Endothelial cell of umbilical vein (primary cell): ENCODE data around the gene KIAA1755. TPM values are rescaled to one million over a fixed set of nuclear protein-coding genes. Genes with fewer than 3 reads are reported as not detected.

ENCODE experiments used
- BruUV-seq: library from RNA; stranded (reverse); fragments of 400-500 nt; replicated peaks from 2 replicates; lab custom pipeline; 2021; lab: Mats Ljungman, UMichigan
- CTCF ChIA-PET: fragments of 300-600, 350-600 bp; sonication (Branson Sonifier 250); formaldehyde crosslinking; loops from one replicate; lab custom pipeline; 2021; ENCODE audit warnings: antibody characterized with exemption, inconsistent platforms; lab: Charles Lee
- POLR2A ChIA-PET: fragments of 300-600, 350-600 bp; sonication (Branson Sonifier 250); formaldehyde crosslinking; loops from one replicate; lab custom pipeline; 2021; ENCODE audit warnings: antibody characterized with exemption, inconsistent platforms; lab: Charles Lee
- DNase-seq: peaks from one replicate; pipeline ENCODE4 v3.0.0-alpha.2; 2011; ENCODE audit warnings: low read depth, low spot score
- FAIRE-seq: peaks from 2 replicates; lab custom pipeline; 2011; peaks lifted over from hg19 to GRCh38; lab: Jason Lieb, UNC
- H2AFZ ChIP-seq: 2 replicates; pipeline ENCODE4 v1.6.0; 2012; ENCODE audit warnings: low read depth, low read length, control low read depth, inconsistent platforms
- H3K27ac ChIP-seq: 2 replicates; pipeline ENCODE4 v1.5.1; 2011; ENCODE audit warnings: low read depth, mild to moderate bottlenecking, control low read depth, low read length, moderate library complexity; ENCODE audit not compliant: insufficient read depth
- H3K27me3 ChIP-seq, 2 experiments: 2 replicates each; pipeline versions ENCODE4 v1.6.0 to v1.6.1; 2011; ENCODE audit warnings: low read length in 2 of 2, mixed read lengths in 1 of 2; ENCODE audit not compliant: control insufficient read depth in 2 of 2, insufficient read depth in 2 of 2
- H3K36me3 ChIP-seq, 2 experiments: 2 replicates in 1 of 2; 3 replicates in 1 of 2; pipeline ENCODE4 v1.5.1; 2011; ENCODE audit warnings: low read length in 2 of 2, mild to moderate bottlenecking in 1 of 2, moderate library complexity in 1 of 2; ENCODE audit not compliant: control insufficient read depth in 2 of 2, insufficient read depth in 2 of 2; ENCODE audit errors: extremely low read depth in 1 of 2
- H3K4me1 ChIP-seq: 3 replicates; pipeline ENCODE4 v1.5.1; 2011; ENCODE audit warnings: mild to moderate bottlenecking, low read length; ENCODE audit not compliant: control insufficient read depth, insufficient read depth; ENCODE audit errors: extremely low read depth
- H3K4me2 ChIP-seq: 2 replicates; pipeline ENCODE4 v1.6.1; 2011; ENCODE audit warnings: low read length, control low read depth, mixed read lengths; ENCODE audit not compliant: insufficient read depth
- H3K4me3 ChIP-seq, 3 experiments: fragments of 200-600 bp in 1 of 3; sonication (generic), shearing (Covaris generic) in 1 of 3; replicated peaks in 1 of 3; 2 replicates each; pipeline ENCODE4 v1.5.1; 2011 to 2016; ENCODE audit warnings: control low read depth in 3 of 3, low read length in 3 of 3, mild to moderate bottlenecking in 2 of 3, inconsistent platforms in 1 of 3, low read depth in 1 of 3, moderate library complexity in 1 of 3; ENCODE audit not compliant: insufficient read depth in 1 of 3
- H3K79me2 ChIP-seq: 2 replicates; pipeline ENCODE4 v1.6.0; 2012; ENCODE audit warnings: low read length, inconsistent platforms; ENCODE audit not compliant: control insufficient read depth, insufficient read depth
- H3K9ac ChIP-seq: replicated peaks from 2 replicates; pipeline ENCODE3; 2011; ENCODE audit warnings: low read length, control low read depth; ENCODE audit not compliant: insufficient read depth; ENCODE audit errors: extremely low read depth
- H3K9me1 ChIP-seq: replicated peaks from 3 replicates; pipeline ENCODE4 v1.6.0; 2011; ENCODE audit warnings: mild to moderate bottlenecking, low read length; ENCODE audit not compliant: control insufficient read depth, insufficient read depth; ENCODE audit errors: extremely low read depth
- H3K9me3 ChIP-seq: replicated peaks from 2 replicates; pipeline ENCODE4 v1.5.1; 2012; ENCODE audit warnings: low read length, inconsistent platforms; ENCODE audit not compliant: control insufficient read depth, insufficient read depth
- H4K20me1 ChIP-seq: replicated peaks from 2 replicates; pipeline ENCODE3; 2011; ENCODE audit warnings: mild to moderate bottlenecking, low read length; ENCODE audit not compliant: control insufficient read depth, insufficient read depth; ENCODE audit errors: extremely low read depth
- EZH2 ChIP-seq: IDR thresholded peaks from 2 replicates; pipeline ENCODE4 v1.6.1; 2012; ENCODE audit warnings: borderline replicate concordance, low read depth, mild to moderate bottlenecking, moderate library complexity, low read length, inconsistent platforms; ENCODE audit not compliant: severe bottlenecking
- FOS ChIP-seq: IDR thresholded peaks from 2 replicates; pipeline ENCODE4 v1.6.1; 2011; ENCODE audit warnings: mild to moderate bottlenecking, low read length, moderate library complexity, borderline replicate concordance; ENCODE audit not compliant: insufficient read depth
- GATA2 ChIP-seq: IDR thresholded peaks from 2 replicates; pipeline ENCODE4 v1.7.0; 2011; ENCODE audit warnings: low read depth, mild to moderate bottlenecking, moderate library complexity, mixed read lengths, low read length; ENCODE audit not compliant: insufficient read length, insufficient read depth
- JUN ChIP-seq: IDR thresholded peaks from 2 replicates; pipeline ENCODE4 v1.6.1; 2011; ENCODE audit warnings: borderline replicate concordance, low read depth; ENCODE audit not compliant: insufficient read length, insufficient read depth
- MAX ChIP-seq: IDR thresholded peaks from 2 replicates; pipeline ENCODE4 v1.6.1; 2011; ENCODE audit not compliant: insufficient read depth, insufficient read length
- MYC ChIP-seq: IDR thresholded peaks from one replicate; pipeline ENCODE4 v1.6.1; 2011; ENCODE audit warnings: mild to moderate bottlenecking, low read depth, low read length
- POLR2A ChIP-seq: IDR thresholded peaks from 2 replicates; pipeline ENCODE4 v1.6.1; 2012; ENCODE audit warnings: low read depth, mild to moderate bottlenecking, control low read depth, low read length
- POLR2AphosphoS5 ChIP-seq: IDR thresholded peaks from 2 replicates; pipeline ENCODE4 v1.6.1; 2012; ENCODE audit warnings: low read depth, mild to moderate bottlenecking, control low read depth, low read length, moderate library complexity; ENCODE audit not compliant: insufficient read depth
- dilution Hi-C: fragments of 300-500 bp; cut with MboI; formaldehyde crosslinking; loops from one replicate; pipeline ENCODE4 v1.15.0; 2019; ENCODE audit warnings: low sequenced_read_pairs; ENCODE audit not compliant: extremely low pct_ligation_motif_present
- intact Hi-C: fragments of 100-400 bp; cut with micrococcal nuclease; formaldehyde crosslinking; loops from one replicate; pipeline ENCODE4 v1.10.0; 2022
- polyA plus RNA-seq, 4 experiments: library from polyadenylated mRNA; depleted of rRNA in 3 of 4; stranded (reverse) in 3 of 4; unstranded in 1 of 4; fragments of >200 nt; gene quantifications; 2 replicates each; pipeline versions ENCODE4 v1.2.1 to v1.2.3, GENCODE V29; 2011 to 2012; ENCODE audit warnings: missing spikeins in 1 of 4
- total RNA-seq: library from RNA; stranded (reverse); gene quantifications from 2 replicates; pipeline ENCODE4 v1.2.3, GENCODE V29; 2021
- TF ChIP-seq, protein P1 (sequence below), 2 donors: IDR thresholded peaks; 1 replicate in 1 of 2; 2 replicates in 1 of 2; pipeline ENCODE4 v1.5.1; 2011; ENCODE audit warnings: low read length in 2 of 2, mild to moderate bottlenecking in 2 of 2, moderate library complexity in 2 of 2, control low read depth in 1 of 2, inconsistent platforms in 1 of 2, low read depth in 1 of 2; ENCODE audit not compliant: insufficient read depth in 1 of 2; ENCODE audit errors: extremely low read depth in 1 of 2

Gene KIAA1755
- total and polyA plus RNA-seq, 2 donors (not counting 3 experiments of a cell fraction or from before 2014, with no cell fraction given), result 0.36 to 0.51 TPM

DNA sequence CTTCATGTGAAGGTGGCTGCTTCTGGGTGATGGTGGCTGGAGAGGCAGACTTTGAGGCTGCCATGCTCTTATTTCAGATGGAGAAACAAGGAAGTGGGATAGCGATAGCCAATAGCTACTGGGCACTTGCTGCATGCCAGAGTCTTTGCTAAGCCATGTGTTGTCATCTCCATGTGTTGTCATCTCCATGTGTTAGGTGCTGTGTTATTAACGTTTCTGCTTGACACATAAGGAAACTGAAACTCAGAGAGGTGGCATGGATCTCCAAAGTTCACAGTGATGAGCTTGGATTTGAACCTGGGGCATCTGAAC is 16.9 kb downstream of the KIAA1755 start:
- DNase-seq, result no peak
- no peak overlapping the region for H3K4me2 ChIP-seq
- TF ChIP-seq EZH2 (no peak), POLR2AphosphoS5 (no peak), MAX (no peak), GATA2 (no peak), MYC (no peak), JUN (no peak), FOS (no peak), POLR2A (no peak)
- TF ChIP-seq, protein P1, sequence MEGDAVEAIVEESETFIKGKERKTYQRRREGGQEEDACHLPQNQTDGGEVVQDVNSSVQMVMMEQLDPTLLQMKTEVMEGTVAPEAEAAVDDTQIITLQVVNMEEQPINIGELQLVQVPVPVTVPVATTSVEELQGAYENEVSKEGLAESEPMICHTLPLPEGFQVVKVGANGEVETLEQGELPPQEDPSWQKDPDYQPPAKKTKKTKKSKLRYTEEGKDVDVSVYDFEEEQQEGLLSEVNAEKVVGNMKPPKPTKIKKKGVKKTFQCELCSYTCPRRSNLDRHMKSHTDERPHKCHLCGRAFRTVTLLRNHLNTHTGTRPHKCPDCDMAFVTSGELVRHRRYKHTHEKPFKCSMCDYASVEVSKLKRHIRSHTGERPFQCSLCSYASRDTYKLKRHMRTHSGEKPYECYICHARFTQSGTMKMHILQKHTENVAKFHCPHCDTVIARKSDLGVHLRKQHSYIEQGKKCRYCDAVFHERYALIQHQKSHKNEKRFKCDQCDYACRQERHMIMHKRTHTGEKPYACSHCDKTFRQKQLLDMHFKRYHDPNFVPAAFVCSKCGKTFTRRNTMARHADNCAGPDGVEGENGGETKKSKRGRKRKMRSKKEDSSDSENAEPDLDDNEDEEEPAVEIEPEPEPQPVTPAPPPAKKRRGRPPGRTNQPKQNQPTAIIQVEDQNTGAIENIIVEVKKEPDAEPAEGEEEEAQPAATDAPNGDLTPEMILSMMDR (IDR thresholded peaks at IDR 0.05; ENCODE audit: extremely low read depth in 1 of 2, insufficient read depth in 1 of 2, low read depth in 1 of 2, low read length in 2 of 2), result no peak
- H3K27ac ChIP-seq, result no peak overlapping the region
- FAIRE-seq, result no peak
- no peaks in the 10 kb centered on the region for H3K9me1 ChIP-seq
- no peak overlapping the region for H3K4me3 ChIP-seq
- intact Hi-C loops (no loop called here), dilution Hi-C loops (no loop called here)
- POLR2A ChIA-PET, result no interaction called here
- no peaks in the 10 kb centered on the region for H4K20me1 ChIP-seq
- no peaks in the 10 kb centered on the region for H3K36me3 ChIP-seq
- no peaks in the 10 kb centered on the region for H3K4me1 ChIP-seq
- CTCF ChIA-PET, result interaction anchor here (0.8 to 1.9 kb wide), 3 partner anchors 12 to 78 kb away, joined by 3 to 8 read pairs (median 4); partner anchors contain the start of gene BPI
- no peak overlapping the region for H2AFZ ChIP-seq
- no TSS peak for BruUV-seq
- H3K9me3 ChIP-seq, result no peaks in the 10 kb centered on the region
- H3K9ac ChIP-seq, result no peak overlapping the region
- H3K79me2 ChIP-seq, result no peaks in the 10 kb centered on the region
- no peaks in the 10 kb centered on the region for H3K27me3 ChIP-seq
